ENCODE measurements around the gene SACS.

SACS gene

GRCh38 chr13:23470790-23471614, 37.5 kb upstream of the SACS start:
- Histone ChIP-seq H3K4me3 (ENCODE audit: low read depth in 1 of 2, low read length in 1 of 2) (no peak overlapping the region), H3K27ac (no peak overlapping the region), H3K4me1 (ENCODE audit: control insufficient read depth in 1 of 2, insufficient read depth in 1 of 2, low read depth in 1 of 2, low read length in 1 of 2) (peaks cover 8 to 10% of the 10 kb centered on the region in 2 experiments), H3K27me3 (no peaks in the 10 kb centered on the region), H3K9me3 (no peaks in the 10 kb centered on the region), H3K36me3 (no peaks in the 10 kb centered on the region)
- no peak for TF ChIP-seq CTCF (IDR thresholded peaks at IDR 0.05)

GRCh38 chr13:23469951-23470421, 36.5 kb upstream of the SACS start:
- H3K27ac ChIP-seq: no peak overlapping the region
- peaks cover 11 to 13% of the 10 kb centered on the region in 2 experiments for H3K4me1 ChIP-seq (ENCODE audit: control insufficient read depth in 1 of 2, insufficient read depth in 1 of 2, low read depth in 1 of 2, low read length in 1 of 2)
- no peaks in the 10 kb centered on the region for H3K27me3 ChIP-seq

GRCh38 chr13:23468811-23469210, 35.3 kb upstream of the SACS start:
- Histone ChIP-seq H3K9me3 (no peaks in the 10 kb centered on the region), H3K27me3 (no peaks in the 10 kb centered on the region), H3K27ac (no peak overlapping the region), H3K36me3 (no peaks in the 10 kb centered on the region), H3K4me1 (ENCODE audit: control insufficient read depth in 1 of 2, insufficient read depth in 1 of 2, low read depth in 1 of 2, low read length in 1 of 2) (peaks cover 11 to 13% of the 10 kb centered on the region in 2 experiments), H3K4me3 (ENCODE audit: low read depth in 1 of 2, low read length in 1 of 2) (no peak overlapping the region)
- no peak for TF ChIP-seq CTCF (IDR thresholded peaks at IDR 0.05)

More at GRCh38 chr13:23469951-23470421, 36.5 kb upstream of the SACS start:
- no peaks in the 10 kb centered on the region for H3K9me3 ChIP-seq
- no peaks in the 10 kb centered on the region for H3K36me3 ChIP-seq
- no peak for TF ChIP-seq CTCF (IDR thresholded peaks at IDR 0.05)
- H3K4me3 ChIP-seq (ENCODE audit: low read depth in 1 of 2, low read length in 1 of 2): no peak overlapping the region

GRCh38 chr13:23467932-23468278, 34.4 kb upstream of the SACS start:
- H3K27me3 ChIP-seq: no peaks in the 10 kb centered on the region
- TF ChIP-seq CTCF (IDR thresholded peaks at IDR 0.05): no peak
- H3K9me3 ChIP-seq: no peaks in the 10 kb centered on the region
- no peak overlapping the region for H3K27ac ChIP-seq
- H3K36me3 ChIP-seq: no peaks in the 10 kb centered on the region
- H3K4me1 ChIP-seq (ENCODE audit: control insufficient read depth in 1 of 2, insufficient read depth in 1 of 2, low read depth in 1 of 2, low read length in 1 of 2): peaks cover 11 to 13% of the 10 kb centered on the region in 2 experiments
- no peak overlapping the region for H3K4me3 ChIP-seq (ENCODE audit: low read depth in 1 of 2, low read length in 1 of 2)

- H3K27ac ChIP-seq: no peak overlapping the region
- H3K4me3 ChIP-seq (ENCODE audit: low read depth in 1 of 2, low read length in 1 of 2): peak overlapping the region; percentile 51 to 58
- TF ChIP-seq CTCF (IDR thresholded peaks at IDR 0.05): no peak
- H3K36me3 ChIP-seq: no peaks in the 10 kb centered on the region
- peaks cover 11 to 13% of the 10 kb centered on the region in 2 experiments for H3K4me1 ChIP-seq (ENCODE audit: control insufficient read depth in 1 of 2, insufficient read depth in 1 of 2, low read depth in 1 of 2, low read length in 1 of 2)
- H3K9me3 ChIP-seq: no peaks in the 10 kb centered on the region
- H3K27me3 ChIP-seq: no peaks in the 10 kb centered on the region
Observed at GRCh38 chr13:23467048-23467931, 33.8 kb upstream of the SACS start.

Data from neutrophil (primary cell).